A172 (cell line): ENCODE data around the gene TMPRSS11E. TPM values are rescaled to one million over a fixed set of nuclear protein-coding genes. Genes with fewer than 3 reads are reported as not detected.
A peak's percentile ranks its signal among the peaks of the same experiment; 100 is the strongest.
"Not testable (repeated sequence)": the region's sequence is repeated elsewhere in the genome, so short reads cannot be mapped to it uniquely, and the experiment has no call there.

Source experiments
- DNase-seq: peaks from one replicate; pipeline ENCODE4 v3.0.0-alpha.2; 2015; ENCODE audit warnings: low spot score
- total RNA-seq: library from RNA; depleted of rRNA; stranded (reverse); fragments of >200 nt; shearing (Covaris generic); gene quantifications from 2 replicates; pipeline ENCODE4 v1.2.3, GENCODE V29; 2014

Gene TMPRSS11E
- total RNA-seq, 1 experiment from 2014 or later, result not detected

DNA sequence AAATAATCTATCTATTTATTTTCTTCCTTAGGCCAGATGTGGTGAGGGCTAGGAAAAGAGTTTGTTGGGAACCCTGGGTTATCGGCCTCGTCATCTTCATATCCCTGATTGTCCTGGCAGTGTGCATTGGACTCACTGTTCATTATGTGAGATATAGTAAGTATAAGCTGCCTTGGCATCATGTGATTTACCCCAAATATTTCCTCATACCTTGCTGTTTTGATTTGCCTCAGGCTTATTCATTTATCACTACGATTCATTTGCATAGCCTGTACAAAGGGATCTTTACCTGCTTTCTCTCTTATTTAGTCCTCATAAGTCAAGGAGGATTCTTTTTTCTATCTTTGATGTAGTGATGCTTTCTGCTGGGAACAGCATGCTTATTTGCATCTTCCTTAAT, 14.5 kb downstream of the TMPRSS11E start:
- no peak for DNase-seq

DNA sequence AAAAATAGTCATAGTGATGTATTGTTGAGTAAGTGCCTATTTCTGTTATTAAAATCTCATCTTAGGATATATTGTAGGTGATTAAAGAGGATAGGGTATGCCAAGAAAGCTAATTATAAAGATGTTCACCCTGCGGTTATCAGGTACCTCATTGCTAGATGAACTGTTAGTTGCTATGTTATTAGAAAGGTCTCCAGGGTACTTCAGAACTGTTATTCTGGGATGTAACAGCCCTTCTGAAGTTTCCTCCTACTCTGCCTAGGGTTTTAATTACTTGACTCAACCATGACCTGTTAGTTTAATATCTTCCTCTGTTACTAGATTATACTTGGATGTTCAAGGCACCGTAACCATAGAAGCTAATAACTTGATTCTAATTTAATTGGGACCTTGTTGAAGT, 15.4 kb downstream of the TMPRSS11E start:
- no peak for DNase-seq

DNA sequence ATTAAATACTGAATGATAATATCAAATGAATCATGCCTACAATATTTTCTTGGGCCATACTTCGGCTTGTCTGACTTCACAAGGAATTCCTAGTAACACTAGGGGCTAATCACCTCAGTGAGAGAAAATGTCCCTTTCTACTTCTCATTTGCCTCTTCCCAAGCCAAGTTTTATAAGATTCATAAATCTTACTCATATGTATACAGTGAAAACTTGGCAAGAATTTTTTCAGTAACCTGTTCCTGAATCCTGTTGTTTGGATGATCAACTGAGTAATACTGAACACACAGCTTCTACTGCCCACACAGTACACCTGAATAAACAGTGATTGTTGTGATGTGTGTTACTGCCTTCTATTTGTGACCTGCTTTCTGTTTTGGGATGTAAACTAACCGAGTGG, 16.5 kb downstream of the TMPRSS11E start:
- DNase-seq, result peak; percentile 19

DNA sequence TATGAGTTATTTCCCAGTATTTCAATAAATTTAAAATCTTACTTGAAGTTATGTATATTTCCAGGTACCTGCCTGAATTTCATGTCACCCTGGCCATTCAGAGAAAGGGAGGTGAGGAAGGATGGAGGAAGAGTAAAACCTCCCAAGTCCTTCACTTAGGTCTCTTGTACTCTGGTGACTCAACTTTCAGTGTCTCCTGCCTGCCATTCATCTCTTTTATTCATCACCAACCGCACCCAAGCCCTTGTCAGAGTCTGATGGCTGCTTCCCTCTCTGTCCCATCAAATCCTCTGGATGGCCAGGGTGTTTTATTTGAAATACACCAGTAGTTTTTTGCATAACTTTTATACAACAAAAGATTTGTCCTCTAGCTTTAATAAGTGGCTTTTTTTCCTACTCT, 17.8 kb downstream of the TMPRSS11E start:
- no peak for DNase-seq

DNA sequence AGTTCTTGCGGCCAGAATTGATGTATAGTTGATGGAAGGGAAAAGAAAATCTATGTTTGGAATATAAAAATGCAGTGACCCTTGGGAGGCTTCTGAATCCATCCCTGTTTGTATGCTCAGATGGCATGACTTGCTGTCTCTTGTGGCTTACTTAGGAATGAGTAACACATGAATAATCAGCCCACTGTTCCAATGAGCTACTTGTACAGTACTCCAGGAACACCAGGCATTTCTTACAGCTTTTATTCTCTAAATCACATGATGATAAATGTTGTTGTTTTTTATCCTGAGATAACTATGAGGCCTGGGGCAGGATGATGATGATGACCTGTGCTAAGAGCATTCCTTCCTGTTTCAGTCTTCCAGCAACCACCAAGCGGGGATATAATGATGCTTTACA, 18.9 kb downstream of the TMPRSS11E start:
- peak; percentile 84 for DNase-seq

DNA sequence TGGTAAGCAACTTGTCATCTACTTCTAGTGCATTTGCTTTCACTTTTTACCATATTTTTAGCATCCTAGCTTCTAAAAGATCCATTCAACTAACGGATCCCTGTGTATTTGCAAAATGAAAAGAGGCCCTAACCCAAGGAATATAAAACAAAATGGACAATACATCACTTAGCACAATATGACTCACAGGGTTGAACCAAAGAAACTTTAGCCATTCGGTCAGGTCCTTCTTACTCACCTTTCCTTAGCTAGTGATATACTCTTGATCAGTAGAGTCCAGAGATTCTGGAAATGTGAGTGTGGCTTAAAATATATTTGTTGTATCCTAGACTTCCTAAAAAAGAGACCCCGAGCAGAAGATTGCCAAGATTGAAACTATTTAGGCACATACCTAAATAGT, 19.5 kb downstream of the TMPRSS11E start:
- DNase-seq, result peak; percentile 48

DNA sequence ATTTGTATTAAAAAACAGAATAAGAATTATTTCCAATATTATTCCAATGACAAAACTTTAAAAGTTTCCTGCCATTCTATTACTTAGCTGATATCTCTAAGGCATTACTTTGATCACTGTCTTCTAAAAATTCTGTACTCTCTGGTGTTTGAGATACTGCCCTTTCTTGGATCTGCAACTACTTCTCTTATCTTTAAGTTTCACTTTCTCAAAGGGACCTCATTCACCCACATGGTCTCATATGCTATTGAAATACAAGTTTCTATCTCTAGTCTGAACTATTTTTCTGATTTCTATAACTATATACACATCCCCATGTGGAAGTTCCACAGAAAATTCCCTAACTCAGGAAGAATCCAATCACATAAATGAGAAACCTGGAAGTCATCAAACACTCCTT, 22.2 kb downstream of the TMPRSS11E start:
- no peak for DNase-seq

DNA sequence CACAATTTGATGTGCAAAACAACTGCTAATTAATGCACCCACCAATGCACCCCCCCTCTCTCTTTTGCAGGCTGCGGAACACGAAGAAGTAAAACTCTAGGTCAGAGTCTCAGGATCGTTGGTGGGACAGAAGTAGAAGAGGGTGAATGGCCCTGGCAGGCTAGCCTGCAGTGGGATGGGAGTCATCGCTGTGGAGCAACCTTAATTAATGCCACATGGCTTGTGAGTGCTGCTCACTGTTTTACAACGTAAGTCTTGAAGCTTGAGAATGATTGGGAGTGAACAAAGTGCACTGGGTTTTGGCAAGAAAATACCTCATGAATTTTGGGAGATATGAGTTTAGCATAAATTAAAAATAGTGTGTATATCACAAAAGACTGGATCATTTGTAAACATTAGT, 28.9 kb downstream of the TMPRSS11E start:
- DNase-seq, result no peak

DNA sequence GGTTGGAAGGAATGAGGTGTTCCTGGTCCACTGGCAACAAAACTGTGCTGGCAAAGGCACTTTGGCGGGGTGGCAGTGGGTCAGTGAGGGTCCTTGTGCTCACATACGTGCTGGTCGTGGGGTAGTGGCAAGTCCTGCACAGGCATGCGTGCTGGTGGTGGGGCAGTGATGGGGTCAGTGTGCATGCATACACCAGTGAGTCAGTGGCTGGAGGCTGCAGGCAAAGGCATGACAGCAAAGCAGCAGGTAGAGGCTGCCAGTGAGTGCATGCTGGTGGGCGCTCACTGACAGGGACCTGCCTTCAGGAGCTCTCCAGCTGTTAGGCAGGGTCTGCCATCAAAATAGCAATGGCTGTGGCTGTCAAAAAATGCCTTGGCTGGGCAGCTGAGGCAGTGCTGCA, 42.1 kb downstream of the TMPRSS11E start:
- DNase-seq, result no peak

DNA sequence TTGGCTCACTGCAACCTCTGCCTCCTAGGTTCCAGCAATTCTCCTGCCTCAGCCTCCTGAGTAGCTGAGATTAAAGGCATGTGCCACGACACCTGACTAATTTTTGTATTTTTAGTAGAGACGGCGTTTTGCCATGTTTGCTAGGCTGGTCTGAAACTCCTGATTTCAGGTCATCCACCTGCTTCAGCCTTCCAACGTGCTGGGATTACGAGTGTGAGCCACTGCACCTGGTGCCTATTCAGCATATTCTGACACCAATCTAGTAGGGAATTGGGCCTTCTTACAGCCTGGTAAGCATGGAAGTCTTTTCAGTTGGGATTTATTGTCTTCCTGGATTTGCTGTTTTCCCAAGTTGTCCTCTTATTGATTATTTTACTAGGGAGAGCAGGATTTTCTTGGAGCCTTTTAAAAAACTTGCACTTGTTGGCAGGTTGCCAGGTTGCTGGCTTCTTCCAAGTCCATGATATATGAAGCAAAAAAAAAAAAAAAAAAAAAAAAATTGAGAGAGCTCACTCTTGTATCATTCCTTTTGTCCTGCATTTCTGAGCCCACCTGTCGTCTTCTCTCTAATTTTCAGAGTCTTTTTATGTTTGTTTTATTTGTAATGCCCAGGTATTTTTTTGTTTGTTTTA, 43.7 kb downstream of the TMPRSS11E start:
- no peak for DNase-seq

DNA sequence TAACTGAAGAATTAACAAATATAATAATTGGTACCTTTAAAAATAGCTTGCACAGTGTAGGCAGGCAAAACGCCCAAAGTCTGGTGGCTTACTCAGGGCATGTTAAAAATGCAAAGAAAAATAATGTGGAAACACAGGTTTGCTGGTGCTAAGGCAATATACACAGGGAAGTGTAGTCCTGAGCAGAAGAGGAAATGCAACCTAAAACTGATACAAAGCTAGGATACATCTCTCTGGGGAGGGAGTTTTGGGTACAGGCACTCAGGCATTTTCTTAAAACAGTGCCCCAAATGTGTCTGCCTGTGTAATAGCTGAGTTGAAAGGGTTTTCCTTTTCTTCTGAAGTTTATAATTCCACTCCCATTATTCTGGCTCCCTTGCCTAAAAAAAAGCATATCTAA, 47.4 kb downstream of the TMPRSS11E start:
- no peak for DNase-seq

DNA sequence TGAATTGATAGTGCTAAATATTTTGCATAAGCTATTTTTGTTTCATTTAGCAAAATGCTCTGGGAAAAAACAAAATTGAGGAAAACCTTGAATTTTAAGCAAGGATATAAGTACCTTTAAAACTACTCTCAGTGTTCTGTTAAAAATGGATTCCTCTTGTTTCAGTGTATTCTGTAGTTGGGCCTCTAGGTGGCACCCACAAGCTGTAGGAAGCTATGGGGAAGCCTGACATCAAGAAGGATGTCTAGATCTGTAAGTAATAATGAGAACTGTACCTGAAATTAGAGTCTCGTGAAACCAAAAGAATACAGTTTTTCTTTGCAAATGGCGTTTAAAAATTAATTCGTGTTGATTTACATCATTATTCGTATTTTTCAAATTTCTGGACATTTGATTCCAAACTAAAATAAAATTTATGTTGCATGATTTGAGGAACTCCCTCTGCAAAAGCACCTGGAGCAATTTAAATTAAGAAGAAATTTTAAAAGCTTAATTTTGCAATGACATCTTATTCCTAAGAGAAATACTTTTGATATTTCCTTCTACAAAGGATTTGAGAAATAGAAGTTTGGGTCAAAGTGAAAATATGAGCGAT, 51.2 kb downstream of the TMPRSS11E start:
- DNase-seq, result peak; percentile 31

DNA sequence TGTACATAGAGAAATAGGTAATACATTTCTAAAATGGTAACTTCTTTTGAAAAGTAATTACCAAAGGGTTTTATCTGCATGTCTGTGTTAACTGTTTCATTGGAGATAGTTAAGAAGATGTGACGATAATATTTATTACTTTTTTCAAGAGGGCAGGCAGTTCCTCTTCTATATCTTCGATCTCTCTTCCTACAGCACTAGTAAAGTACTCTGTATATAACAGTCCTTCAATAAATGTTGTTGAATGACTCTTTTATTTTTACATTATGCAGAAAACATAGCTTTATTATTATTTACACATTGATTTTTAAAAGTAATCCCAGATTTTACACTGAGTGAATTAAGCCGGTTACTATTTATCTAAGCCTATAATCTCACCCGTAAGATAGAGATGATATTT, 51.8 kb downstream of the TMPRSS11E start:
- no peak for DNase-seq

DNA sequence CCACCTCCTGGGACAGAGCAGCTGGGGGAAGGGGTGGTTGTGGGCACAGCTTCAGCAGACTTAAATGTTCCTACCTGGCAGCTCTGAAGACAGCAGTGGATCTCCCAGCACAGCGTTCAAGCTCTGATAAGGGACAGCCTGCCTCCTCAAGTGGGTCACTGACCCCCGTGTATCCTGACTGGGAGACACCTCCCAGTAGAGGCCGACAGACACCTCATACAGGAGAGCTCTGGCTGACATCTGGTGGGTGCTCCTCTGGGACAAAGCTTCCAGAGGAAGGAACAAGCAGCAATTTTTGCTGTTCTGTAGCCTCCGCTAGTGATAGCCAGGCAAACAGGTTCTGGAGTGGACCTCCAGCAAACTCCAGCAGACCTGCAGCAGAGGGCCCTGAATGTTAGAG, 56.2 kb downstream of the TMPRSS11E start:
- DNase-seq, result not testable (repeated sequence)

DNA sequence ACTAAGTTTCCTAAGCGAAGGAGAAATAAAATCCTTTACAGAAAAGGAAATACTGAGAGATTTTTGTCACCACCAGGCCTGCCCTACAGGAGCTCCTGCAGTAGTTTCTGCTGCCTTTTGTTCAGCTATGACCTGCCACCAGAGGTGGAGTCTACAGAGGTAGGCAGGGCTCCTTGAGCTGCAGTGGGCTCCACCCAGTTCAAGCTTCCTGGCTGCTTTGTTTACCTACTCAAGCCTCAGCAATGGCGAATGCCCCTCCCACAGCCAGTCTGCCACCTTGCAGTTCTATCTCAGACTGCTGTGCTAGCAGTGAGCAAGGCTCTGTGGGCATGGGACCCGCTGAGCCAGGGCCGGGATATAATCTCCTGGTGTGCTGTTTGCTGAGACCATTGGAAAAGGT, 57.6 kb downstream of the TMPRSS11E start:
- DNase-seq, result not testable (repeated sequence)

DNA sequence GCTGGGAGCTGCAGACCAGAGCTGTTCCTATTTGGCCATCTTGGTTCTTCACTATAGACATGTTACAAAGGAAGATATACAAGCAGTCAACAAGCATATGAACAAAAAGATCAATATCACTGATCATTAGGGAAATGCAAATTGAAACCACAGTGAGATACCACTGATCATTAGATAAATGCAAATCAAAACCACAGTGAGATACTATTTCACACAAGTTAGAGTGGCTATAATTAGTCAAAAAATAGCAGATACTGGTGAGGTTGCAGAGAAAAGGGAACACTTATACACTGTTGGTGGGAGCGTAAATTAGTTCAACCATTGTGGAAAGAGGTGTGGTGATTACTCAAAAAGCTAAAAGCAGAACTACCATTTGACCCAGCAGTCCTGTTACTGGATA, 58.2 kb downstream of the TMPRSS11E start:
- DNase-seq, result not testable (repeated sequence)

DNA sequence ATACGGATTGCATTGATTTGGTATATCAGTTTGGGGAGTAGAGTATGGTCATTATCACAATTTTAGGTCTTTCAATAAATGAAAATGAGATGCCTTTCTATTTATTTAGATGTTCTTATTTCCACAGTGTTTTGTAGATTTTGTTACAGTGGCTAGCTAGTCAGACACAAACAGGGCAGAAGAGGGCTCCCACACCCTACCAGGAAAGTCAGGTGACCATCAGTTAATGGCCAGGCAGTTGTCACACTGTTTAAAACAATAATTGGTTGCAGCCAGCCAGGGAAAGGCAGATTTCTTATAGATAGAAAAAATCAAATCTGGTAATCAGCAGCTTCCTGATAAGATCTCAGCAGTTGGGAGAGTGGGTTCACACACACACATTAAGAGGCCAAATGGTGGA, 71.6 kb downstream of the TMPRSS11E start:
- DNase-seq, result no peak

DNA sequence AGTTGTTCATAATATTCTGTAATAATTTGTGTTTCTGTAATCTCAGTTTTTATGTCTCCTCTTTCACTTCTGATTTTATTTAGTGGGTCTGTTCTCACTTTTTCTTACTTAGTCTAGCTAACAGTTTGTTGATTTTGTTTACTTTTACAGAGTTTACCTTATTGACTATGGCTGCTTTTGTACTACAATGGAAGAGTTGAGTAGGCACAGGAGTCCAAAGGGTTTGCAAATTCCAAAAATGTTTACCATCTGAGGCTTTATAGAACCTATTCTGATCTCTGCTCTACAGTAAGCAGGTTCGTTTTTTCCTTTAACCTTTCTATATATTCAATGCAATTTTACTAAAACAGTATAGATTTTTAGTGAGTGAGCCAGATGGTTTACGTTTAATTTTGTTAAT, 73.7 kb downstream of the TMPRSS11E start:
- no peak for DNase-seq

DNA sequence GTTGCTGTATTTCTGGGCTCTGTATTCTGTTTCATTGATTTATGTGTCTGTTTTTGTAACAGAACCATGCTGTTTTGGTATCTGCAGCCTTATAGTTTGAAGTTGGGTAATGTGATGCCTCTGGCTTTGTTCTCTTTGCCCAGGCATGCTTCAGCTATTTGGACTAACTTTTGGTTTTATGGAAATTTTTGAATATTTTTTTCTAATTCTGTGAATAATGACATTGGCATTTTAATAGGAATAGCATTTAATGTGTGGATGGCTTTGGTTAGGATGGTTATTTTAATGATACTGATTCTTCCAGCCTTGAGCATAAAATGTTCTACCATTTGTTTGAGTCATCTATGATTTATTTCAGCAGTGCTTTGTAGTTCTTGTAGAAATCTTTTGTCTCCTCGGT, 75.0 kb downstream of the TMPRSS11E start:
- DNase-seq, result not testable (repeated sequence)

DNA sequence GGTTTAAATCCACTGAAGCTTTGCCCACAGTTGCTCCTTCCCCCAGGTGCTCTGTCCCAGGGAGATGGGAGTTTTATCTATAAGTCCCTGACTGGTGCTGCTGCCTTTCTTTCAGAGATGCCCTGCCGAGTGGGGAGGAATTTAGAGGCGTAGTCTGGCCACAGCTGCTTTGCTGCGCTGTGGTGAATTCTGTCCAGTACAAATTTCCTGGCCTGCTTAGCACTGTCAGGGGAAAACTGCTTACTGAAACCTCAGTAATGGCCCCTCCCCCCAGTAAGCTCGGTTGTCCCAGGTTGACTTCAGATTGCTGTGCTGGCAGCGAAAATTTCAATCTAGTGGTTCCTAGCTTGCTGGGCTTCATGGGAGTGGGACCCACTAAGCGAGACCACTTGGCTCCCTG, 88.7 kb downstream of the TMPRSS11E start:
- DNase-seq, result no peak

DNA sequence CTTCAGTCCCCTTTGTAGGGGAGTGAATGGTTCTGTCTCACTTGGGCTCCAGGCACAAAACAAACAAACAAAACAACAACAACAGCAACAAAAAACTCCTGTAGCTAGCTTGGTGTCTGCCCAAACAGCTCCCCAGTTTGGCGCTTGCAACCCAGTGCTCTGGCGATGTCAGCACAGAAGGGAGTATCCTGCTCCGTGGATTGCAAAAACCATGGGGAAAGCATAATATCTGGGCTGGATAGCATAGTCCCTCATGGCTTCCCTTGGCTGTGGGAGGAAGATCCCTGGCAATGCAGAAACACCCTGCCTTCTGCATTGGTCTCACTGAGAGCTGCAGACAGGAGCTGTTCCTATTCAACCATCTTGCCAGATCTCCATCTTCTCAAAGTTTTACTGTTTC, 89.1 kb downstream of the TMPRSS11E start:
- no peak for DNase-seq

DNA sequence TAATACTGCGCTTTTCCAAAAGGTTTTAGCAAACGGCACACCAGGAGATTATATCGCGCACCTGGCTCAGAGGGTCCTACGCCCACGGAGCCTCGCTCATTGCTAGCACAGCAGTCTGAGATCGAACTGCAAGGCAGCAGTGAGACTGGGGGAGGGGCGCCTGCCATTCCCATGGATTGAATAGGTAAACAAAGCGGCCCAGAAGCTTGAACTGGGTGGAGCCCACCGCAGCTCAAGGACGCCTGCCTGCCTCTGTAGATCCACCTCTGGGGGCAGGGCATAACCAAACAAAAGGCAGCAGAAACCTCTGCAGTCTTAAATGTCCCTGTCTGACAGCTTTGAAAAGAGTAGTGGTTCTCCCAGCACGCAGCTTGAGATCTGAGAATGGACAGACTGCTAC, 95.5 kb downstream of the TMPRSS11E start:
- not testable (repeated sequence) for DNase-seq
